Upper lobe of left lung (tissue), 4 donors: ENCODE measurements around the gene CFAP251.

Experiments
- CTCF ChIP-seq, 6 experiments: fragments of 450-650 bp in 4 of 6; fragments of 200-600 bp in 2 of 6; sonication (generic) in 2 of 6; IDR thresholded peaks; one replicate each; pipeline ENCODE4 v1.5.1; 2016 to 2019; ENCODE audit warnings: antibody characterized with exemption in 6 of 6
- EP300 ChIP-seq, 4 donors: sonication (generic); formaldehyde crosslinking; IDR thresholded peaks; one replicate each; pipeline ENCODE4 v1.5.1; 2017; ENCODE audit warnings: antibody characterized with exemption in 4 of 4, control low read depth in 2 of 4
- POLR2A ChIP-seq, 4 donors: fragments of 450-650 bp; IDR thresholded peaks; one replicate each; pipeline ENCODE4 v1.5.1; 2016 to 2017; ENCODE audit warnings: antibody characterized with exemption in 4 of 4, mild to moderate bottlenecking in 2 of 4
- POLR2AphosphoS5 ChIP-seq, 2 donors: sonication (generic); formaldehyde crosslinking; IDR thresholded peaks; one replicate each; pipeline ENCODE4 v1.5.1; 2017; ENCODE audit warnings: antibody characterized with exemption in 2 of 2

GRCh38 chr12:122024132-122024785 lies 105.9 kb downstream of the CFAP251 start:
- TF ChIP-seq EP300 (IDR thresholded peaks at IDR 0.05) (no peak), POLR2AphosphoS5 (IDR thresholded peaks at IDR 0.05) (no peak), POLR2A (IDR thresholded peaks at IDR 0.05) (no peak), CTCF (IDR thresholded peaks at IDR 0.05) (no peak)
